ENCODE measurements around the gene APOBEC3A. TPM values are rescaled to one million over a fixed set of nuclear protein-coding genes. Genes with fewer than 3 reads are reported as not detected.

The APOBEC3A gene
- polyA plus RNA-seq, 1 donor (not counting 4 experiments of a cell fraction or from before 2014, with no cell fraction given), result 0.50 TPM

GRCh38 chr22:38970551-38970950, 13.1 kb downstream of the APOBEC3A start:
- FAIRE-seq, result no peak
- no peak overlapping the region for H3K4me2 ChIP-seq (ENCODE audit: control insufficient read depth, extremely low read depth, insufficient read depth, low read depth, low read length)
- no peaks in the 10 kb centered on the region for H3K79me2 ChIP-seq (ENCODE audit: control insufficient read depth, insufficient read depth, low read length)
- H3K27ac ChIP-seq (ENCODE audit: control insufficient read depth, insufficient read depth, low read length), result no peak overlapping the region
- no peaks in the 10 kb centered on the region for H4K20me1 ChIP-seq (ENCODE audit: control insufficient read depth, extremely low read depth, insufficient read depth, low read length)
- no peak for DNase-seq (ENCODE audit: low read depth, low spot score)
- H2AFZ ChIP-seq (ENCODE audit: control insufficient read depth, low read length), result no peak overlapping the region
- dilution Hi-C loops (cut with MboI; ENCODE audit: extremely low pct_ligation_motif_present, low sequenced_read_pairs), result no loop called here
- no peaks in the 10 kb centered on the region for H3K9me3 ChIP-seq (ENCODE audit: control insufficient read depth, low read depth, low read length)
- H3K36me3 ChIP-seq (ENCODE audit: control insufficient read depth in 2 of 2, extremely low read depth in 1 of 2, insufficient read depth in 2 of 2, low read length in 2 of 2), result no peaks in the 10 kb centered on the region
- H3K9ac ChIP-seq (ENCODE audit: control insufficient read depth, extremely low read depth, insufficient read depth, low read length), result no peak overlapping the region
- no peak overlapping the region for H3K4me3 ChIP-seq (ENCODE audit: control insufficient read depth in 2 of 3, extremely low read depth in 1 of 3, insufficient read depth in 2 of 3, low read depth in 1 of 3, low read length in 3 of 3)
- TF ChIP-seq EZH2 (IDR thresholded peaks at IDR 0.05; ENCODE audit: low read length), result no peak
- TF ChIP-seq, protein P1, sequence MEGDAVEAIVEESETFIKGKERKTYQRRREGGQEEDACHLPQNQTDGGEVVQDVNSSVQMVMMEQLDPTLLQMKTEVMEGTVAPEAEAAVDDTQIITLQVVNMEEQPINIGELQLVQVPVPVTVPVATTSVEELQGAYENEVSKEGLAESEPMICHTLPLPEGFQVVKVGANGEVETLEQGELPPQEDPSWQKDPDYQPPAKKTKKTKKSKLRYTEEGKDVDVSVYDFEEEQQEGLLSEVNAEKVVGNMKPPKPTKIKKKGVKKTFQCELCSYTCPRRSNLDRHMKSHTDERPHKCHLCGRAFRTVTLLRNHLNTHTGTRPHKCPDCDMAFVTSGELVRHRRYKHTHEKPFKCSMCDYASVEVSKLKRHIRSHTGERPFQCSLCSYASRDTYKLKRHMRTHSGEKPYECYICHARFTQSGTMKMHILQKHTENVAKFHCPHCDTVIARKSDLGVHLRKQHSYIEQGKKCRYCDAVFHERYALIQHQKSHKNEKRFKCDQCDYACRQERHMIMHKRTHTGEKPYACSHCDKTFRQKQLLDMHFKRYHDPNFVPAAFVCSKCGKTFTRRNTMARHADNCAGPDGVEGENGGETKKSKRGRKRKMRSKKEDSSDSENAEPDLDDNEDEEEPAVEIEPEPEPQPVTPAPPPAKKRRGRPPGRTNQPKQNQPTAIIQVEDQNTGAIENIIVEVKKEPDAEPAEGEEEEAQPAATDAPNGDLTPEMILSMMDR (optimal IDR thresholded peaks at IDR 0.05 in 1 of 3, IDR thresholded peaks at IDR 0.05 in 1 of 3, conservative IDR thresholded peaks at IDR 0.05 in 1 of 3; ENCODE audit: extremely low read depth in 1 of 3, insufficient read depth in 2 of 3, low read length in 3 of 3), result no peak
- peaks cover 9% of the 10 kb centered on the region for H3K27me3 ChIP-seq (ENCODE audit: control insufficient read depth, extremely low read depth, insufficient read depth, low read length)
- no peaks in the 10 kb centered on the region for H3K9me1 ChIP-seq (ENCODE audit: control insufficient read depth, extremely low read depth, insufficient read depth, low read length)
- no peaks in the 10 kb centered on the region for H3K4me1 ChIP-seq (ENCODE audit: control insufficient read depth, extremely low read depth, insufficient read depth, low read length)

- Histone ChIP-seq H3K79me2 (ENCODE audit: control insufficient read depth, insufficient read depth, low read length) (no peaks in the 10 kb centered on the region), H2AFZ (ENCODE audit: control insufficient read depth, low read length) (no peak overlapping the region), H4K20me1 (ENCODE audit: control insufficient read depth, extremely low read depth, insufficient read depth, low read length) (no peaks in the 10 kb centered on the region), H3K27ac (ENCODE audit: control insufficient read depth, insufficient read depth, low read length) (no peak overlapping the region), H3K4me2 (ENCODE audit: control insufficient read depth, extremely low read depth, insufficient read depth, low read depth, low read length) (no peak overlapping the region), H3K4me3 (ENCODE audit: control insufficient read depth in 2 of 3, extremely low read depth in 1 of 3, insufficient read depth in 2 of 3, low read depth in 1 of 3, low read length in 3 of 3) (no peak overlapping the region), H3K9ac (ENCODE audit: control insufficient read depth, extremely low read depth, insufficient read depth, low read length) (no peak overlapping the region), H3K27me3 (ENCODE audit: control insufficient read depth, extremely low read depth, insufficient read depth, low read length) (peaks cover 7% of the 10 kb centered on the region), H3K9me3 (ENCODE audit: control insufficient read depth, low read depth, low read length) (no peaks in the 10 kb centered on the region), H3K4me1 (ENCODE audit: control insufficient read depth, extremely low read depth, insufficient read depth, low read length) (no peaks in the 10 kb centered on the region), H3K36me3 (ENCODE audit: control insufficient read depth in 2 of 2, extremely low read depth in 1 of 2, insufficient read depth in 2 of 2, low read length in 2 of 2) (no peaks in the 10 kb centered on the region), H3K9me1 (ENCODE audit: control insufficient read depth, extremely low read depth, insufficient read depth, low read length) (no peaks in the 10 kb centered on the region)
- DNase-seq (ENCODE audit: low read depth, low spot score) (no peak), FAIRE-seq (no peak)
- dilution Hi-C loops (cut with MboI; ENCODE audit: extremely low pct_ligation_motif_present, low sequenced_read_pairs), result no loop called here
- TF ChIP-seq, protein P1 (optimal IDR thresholded peaks at IDR 0.05 in 1 of 3, IDR thresholded peaks at IDR 0.05 in 1 of 3, conservative IDR thresholded peaks at IDR 0.05 in 1 of 3; ENCODE audit: extremely low read depth in 1 of 3, insufficient read depth in 2 of 3, low read length in 3 of 3), result no peak
- TF ChIP-seq EZH2 (IDR thresholded peaks at IDR 0.05; ENCODE audit: low read length), result no peak
These were observed 13.8 kb downstream of the APOBEC3A start for GRCh38 chr22:38971202-38971601.

Data from keratinocyte (primary cell).